Bronchial epithelial cell (primary cell): ENCODE measurements around the gene TTLL11. TPM values are rescaled to one million over a fixed set of nuclear protein-coding genes. Genes with fewer than 3 reads are reported as not detected.
A peak's percentile ranks its signal among the peaks of the same experiment; 100 is the strongest.

Experiments
- DNase-seq: peaks from one replicate; pipeline ENCODE4 v3.0.0-alpha.2; 2010; ENCODE audit warnings: low read depth
- FAIRE-seq: peaks from 2 replicates; lab custom pipeline; 2011; peaks lifted over from hg19 to GRCh38; lab: Jason Lieb, UNC
- H3K27me3 ChIP-seq: 2 replicates; pipeline ENCODE4 v1.5.1; 2011; ENCODE audit warnings: low read length; ENCODE audit not compliant: control insufficient read depth, insufficient read depth
- H3K36me3 ChIP-seq: 2 replicates; pipeline ENCODE4 v1.5.1; 2011; ENCODE audit warnings: low read length; ENCODE audit not compliant: control insufficient read depth, insufficient read depth
- H3K4me3 ChIP-seq: 2 replicates; pipeline ENCODE4 v1.5.1; 2011; ENCODE audit warnings: mild to moderate bottlenecking, low read depth, low read length, control low read depth
- total RNA-seq: library from RNA; depleted of rRNA; stranded (reverse); fragments of >200 nt; gene quantifications from 2 replicates; pipeline ENCODE4 v1.2.1, GENCODE V29; 2014
- TF ChIP-seq, protein P1 (sequence below): IDR thresholded peaks from 2 replicates; pipeline ENCODE4 v1.5.1; 2011; ENCODE audit warnings: mild to moderate bottlenecking, moderate library complexity, low read length, control low read depth, inconsistent platforms; ENCODE audit not compliant: insufficient read depth, severe bottlenecking

The TTLL11 gene
- total RNA-seq, 1 donor from 2014 or later, result 1.8 TPM

DNA sequence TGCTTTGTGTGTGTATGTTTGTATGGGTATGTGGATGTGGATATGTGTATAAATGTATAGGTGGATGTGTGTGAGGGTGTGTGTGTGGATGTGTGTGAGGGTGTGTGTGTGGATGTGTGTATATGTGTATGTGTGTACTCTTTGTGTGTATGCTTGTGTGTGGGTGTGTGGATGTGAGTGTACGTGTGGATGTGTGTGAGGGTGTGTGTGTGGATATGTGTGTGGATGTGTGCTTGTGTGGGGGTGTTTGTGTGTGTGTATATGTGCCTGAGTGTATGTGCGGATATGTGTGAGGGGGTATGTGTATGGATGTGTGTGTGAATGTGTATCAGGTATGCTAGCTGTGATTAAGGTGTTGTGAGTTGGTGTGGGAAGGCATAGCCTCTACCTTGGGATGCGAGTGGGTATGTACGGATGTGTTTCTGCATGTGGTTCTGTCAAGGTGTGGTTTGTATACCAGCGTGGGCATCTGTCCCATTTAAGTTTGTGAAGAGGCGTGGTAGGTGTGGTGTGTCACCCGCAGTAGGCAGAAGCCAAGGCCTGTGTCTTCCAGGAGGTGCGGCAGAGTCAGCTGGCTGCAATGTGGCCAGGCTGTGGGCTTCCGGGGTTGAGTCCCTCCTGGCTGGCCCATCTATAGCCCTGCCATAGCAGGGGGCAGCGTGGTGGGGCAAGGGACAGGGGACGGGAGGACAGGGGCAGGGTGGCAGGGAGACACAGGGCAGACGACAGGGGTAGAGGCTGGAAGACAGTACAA lies 285.9 kb downstream of the TTLL11 start:
- FAIRE-seq, result peak; percentile 18
- Histone ChIP-seq H3K36me3 (no peaks in the 10 kb centered on the region), H3K4me3 (no peak overlapping the region), H3K27me3 (peaks cover 3% of the 10 kb centered on the region)
- DNase-seq, result no peak
- TF ChIP-seq, protein P1, sequence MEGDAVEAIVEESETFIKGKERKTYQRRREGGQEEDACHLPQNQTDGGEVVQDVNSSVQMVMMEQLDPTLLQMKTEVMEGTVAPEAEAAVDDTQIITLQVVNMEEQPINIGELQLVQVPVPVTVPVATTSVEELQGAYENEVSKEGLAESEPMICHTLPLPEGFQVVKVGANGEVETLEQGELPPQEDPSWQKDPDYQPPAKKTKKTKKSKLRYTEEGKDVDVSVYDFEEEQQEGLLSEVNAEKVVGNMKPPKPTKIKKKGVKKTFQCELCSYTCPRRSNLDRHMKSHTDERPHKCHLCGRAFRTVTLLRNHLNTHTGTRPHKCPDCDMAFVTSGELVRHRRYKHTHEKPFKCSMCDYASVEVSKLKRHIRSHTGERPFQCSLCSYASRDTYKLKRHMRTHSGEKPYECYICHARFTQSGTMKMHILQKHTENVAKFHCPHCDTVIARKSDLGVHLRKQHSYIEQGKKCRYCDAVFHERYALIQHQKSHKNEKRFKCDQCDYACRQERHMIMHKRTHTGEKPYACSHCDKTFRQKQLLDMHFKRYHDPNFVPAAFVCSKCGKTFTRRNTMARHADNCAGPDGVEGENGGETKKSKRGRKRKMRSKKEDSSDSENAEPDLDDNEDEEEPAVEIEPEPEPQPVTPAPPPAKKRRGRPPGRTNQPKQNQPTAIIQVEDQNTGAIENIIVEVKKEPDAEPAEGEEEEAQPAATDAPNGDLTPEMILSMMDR, result no peak

GRCh38 chr9:121802753-121803152 lies 290.4 kb downstream of the TTLL11 start:
- H3K4me3 ChIP-seq, result no peak overlapping the region
- FAIRE-seq (no peak), DNase-seq (no peak)
- H3K36me3 ChIP-seq, result no peaks in the 10 kb centered on the region
- TF ChIP-seq, protein P1, result no peak
- peaks cover 3% of the 10 kb centered on the region for H3K27me3 ChIP-seq

DNA sequence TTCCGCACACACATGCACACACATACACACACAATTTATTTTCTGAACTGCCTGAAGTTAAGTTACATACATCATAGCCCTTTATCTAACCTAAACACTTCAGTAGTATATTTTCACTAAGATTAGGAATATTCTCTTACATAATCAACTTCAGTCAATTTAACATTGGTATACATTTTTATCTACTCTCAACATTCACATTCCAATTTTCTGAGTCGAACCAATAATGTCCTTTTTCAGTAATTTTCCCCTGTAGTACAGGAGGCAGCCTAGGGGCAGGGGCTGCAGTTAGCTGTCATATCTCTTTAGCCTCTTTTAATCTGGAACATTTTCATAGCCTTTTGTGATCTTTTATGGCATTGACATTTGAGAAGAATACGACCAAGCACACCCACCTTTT lies 291.5 kb downstream of the TTLL11 start:
- TF ChIP-seq, protein P1, result no peak

GRCh38 chr9:121800376-121800775 lies 292.7 kb downstream of the TTLL11 start:
- no peak for DNase-seq
- Histone ChIP-seq H3K27me3 (peaks cover 3% of the 10 kb centered on the region), H3K4me3 (no peak overlapping the region), H3K36me3 (no peaks in the 10 kb centered on the region)
- TF ChIP-seq, protein P1, result no peak
- FAIRE-seq, result no peak

More for the DNA sequence above, 291.5 kb downstream of the TTLL11 start:
- Histone ChIP-seq H3K4me3 (no peak overlapping the region), H3K27me3 (peaks cover 3% of the 10 kb centered on the region), H3K36me3 (no peaks in the 10 kb centered on the region)
- no peak for FAIRE-seq
- DNase-seq, result no peak

DNA sequence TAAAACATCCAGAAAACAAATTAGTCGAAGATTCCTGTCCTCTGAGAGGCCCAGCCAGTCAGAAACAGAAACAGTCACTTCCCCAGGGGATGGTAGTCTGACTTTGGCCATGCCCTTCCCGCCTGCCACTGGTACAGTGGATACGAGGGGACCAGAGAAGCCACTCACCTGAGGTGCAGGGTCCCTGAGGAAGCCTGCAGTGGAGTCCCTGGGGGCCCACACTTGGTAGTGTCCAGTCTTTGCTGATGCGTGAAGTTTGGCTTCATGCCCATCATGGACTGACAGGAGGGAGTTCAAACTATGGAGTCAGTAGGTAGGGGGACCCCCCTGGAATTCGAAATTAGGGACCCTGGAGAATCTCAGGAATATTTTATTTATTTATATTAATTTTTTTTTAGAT lies 294.2 kb downstream of the TTLL11 start:
- Histone ChIP-seq H3K4me3 (no peak overlapping the region), H3K27me3 (peaks cover 3% of the 10 kb centered on the region), H3K36me3 (no peaks in the 10 kb centered on the region)
- TF ChIP-seq, protein P1, result no peak
- DNase-seq, result no peak
- FAIRE-seq, result no peak
